GM21737 (cell line): ENCODE data around the gene CAMTA1.

Experiments used
- ATAC-seq: cut with Tn5 transposase; IDR thresholded peaks from one replicate; pipeline ENCODE4 v1.9.1; 2021; ENCODE audit warnings: mild to moderate bottlenecking, moderate library complexity; ENCODE audit not compliant: unreplicated experiment

Gene CAMTA1

GRCh38 chr1:7515175-7515574, 729.9 kb downstream of the CAMTA1 start:
- no peak for ATAC-seq

GRCh38 chr1:7515904-7516303, 730.6 kb downstream of the CAMTA1 start:
- no peak for ATAC-seq

- ATAC-seq, result no peak
Measured at GRCh38 chr1:7516341-7516740, 731.1 kb downstream of the CAMTA1 start.

GRCh38 chr1:7516929-7517328, 731.7 kb downstream of the CAMTA1 start:
- no peak for ATAC-seq

GRCh38 chr1:7517611-7518330, 732.5 kb downstream of the CAMTA1 start:
- no peak for ATAC-seq

- ATAC-seq, result no peak
Measured at GRCh38 chr1:7518411-7518810, 733.2 kb downstream of the CAMTA1 start.

- no peak for ATAC-seq
Measured at GRCh38 chr1:7519181-7519860, 734.1 kb downstream of the CAMTA1 start.

GRCh38 chr1:7519861-7520395, 734.7 kb downstream of the CAMTA1 start:
- ATAC-seq, result no peak

GRCh38 chr1:7520496-7520895, 735.2 kb downstream of the CAMTA1 start:
- ATAC-seq, result no peak

- no peak for ATAC-seq
Measured at GRCh38 chr1:7524341-7525337, 739.4 kb downstream of the CAMTA1 start.

- no peak for ATAC-seq
Measured at GRCh38 chr1:7525338-7526063, 740.2 kb downstream of the CAMTA1 start.

- no peak for ATAC-seq
Measured at GRCh38 chr1:7526196-7526866, 741.1 kb downstream of the CAMTA1 start.

- ATAC-seq, result no peak
Measured at GRCh38 chr1:7526867-7527732, 741.8 kb downstream of the CAMTA1 start.

GRCh38 chr1:7527733-7528045, 742.4 kb downstream of the CAMTA1 start:
- no peak for ATAC-seq

GRCh38 chr1:7528386-7529198, 743.3 kb downstream of the CAMTA1 start:
- no peak for ATAC-seq

- no peak for ATAC-seq
Measured at GRCh38 chr1:7529917-7530316, 744.7 kb downstream of the CAMTA1 start.

GRCh38 chr1:7531562-7532340, 746.5 kb downstream of the CAMTA1 start:
- ATAC-seq, result no peak
